Brain microvascular endothelial cell (primary cell): Measurements from ENCODE around the gene DOLPP1.

Experiments used
- DNase-seq: peaks from one replicate; pipeline ENCODE4 v3.0.0-alpha.2; 2020
- H3K27ac ChIP-seq: fragments of 250-450 bp; sonication (Bioruptor Pico); 2 replicates; pipeline ENCODE4 v1.5.1; 2020; ENCODE audit warnings: mild to moderate bottlenecking, moderate library complexity
- H3K27me3 ChIP-seq: fragments of 250-450 bp; sonication (Bioruptor Pico); replicated peaks from 2 replicates; pipeline ENCODE4 v1.5.1; 2020; ENCODE audit warnings: mild to moderate bottlenecking
- H3K36me3 ChIP-seq: fragments of 250-450 bp; sonication (Bioruptor Pico); replicated peaks from 2 replicates; pipeline ENCODE4 v1.5.1; 2020; ENCODE audit warnings: mild to moderate bottlenecking
- H3K4me3 ChIP-seq: 2 replicates; pipeline ENCODE4 v1.5.1; 2011; ENCODE audit warnings: low read depth, mild to moderate bottlenecking, control low read depth, low read length, moderate library complexity
- CTCF ChIP-seq: IDR thresholded peaks from 2 replicates; pipeline ENCODE4 v1.5.1; 2011; ENCODE audit warnings: low read depth, mild to moderate bottlenecking, moderate library complexity, low read length, control low read depth, inconsistent platforms; ENCODE audit errors: missing control alignments
- in situ Hi-C: cut with HindIII; loops from 2 replicates; pipeline ENCODE4 v1.10.0; 2017; ENCODE audit warnings: low sequenced_read_pairs, low pct_ligation_motif_present

The DOLPP1 gene

GRCh38 chr9:129036923-129037766 is 43.8 kb upstream of the DOLPP1 start:
- H3K4me3 ChIP-seq, result peak overlapping the region; percentile 97
- in situ Hi-C loops, result no loop called here
- H3K27ac ChIP-seq, result peak overlapping the region; percentile 16
- peaks cover 16% of the 10 kb centered on the region for H3K36me3 ChIP-seq
- H3K27me3 ChIP-seq, result no peaks in the 10 kb centered on the region
- TF ChIP-seq CTCF, result no peak
- DNase-seq, result no peak

GRCh38 chr9:129037767-129038098 is 43.2 kb upstream of the DOLPP1 start:
- Histone ChIP-seq H3K27me3 (no peaks in the 10 kb centered on the region), H3K36me3 (peaks cover 20% of the 10 kb centered on the region), H3K27ac (no peak overlapping the region), H3K4me3 (peak overlapping the region; percentile 97)
- in situ Hi-C loops, result no loop called here
- DNase-seq, result no peak
- TF ChIP-seq CTCF, result no peak

- no peak for DNase-seq
- no peak for TF ChIP-seq CTCF
- peaks cover 20% of the 10 kb centered on the region for H3K36me3 ChIP-seq
- peak overlapping the region; percentile 3 for H3K4me3 ChIP-seq
- H3K27me3 ChIP-seq, result no peaks in the 10 kb centered on the region
- in situ Hi-C loops, result no loop called here
- no peak overlapping the region for H3K27ac ChIP-seq
Measured at GRCh38 chr9:129038109-129038852, 42.6 kb upstream of the DOLPP1 start.

GRCh38 chr9:129040113-129040643 is 40.7 kb upstream of the DOLPP1 start:
- in situ Hi-C loops, result no loop called here
- Histone ChIP-seq H3K4me3 (no peak overlapping the region), H3K36me3 (peaks cover 26% of the 10 kb centered on the region), H3K27ac (no peak overlapping the region), H3K27me3 (no peaks in the 10 kb centered on the region)
- no peak for DNase-seq
- TF ChIP-seq CTCF, result no peak

- Histone ChIP-seq H3K27ac (no peak overlapping the region), H3K36me3 (peaks cover 29% of the 10 kb centered on the region), H3K27me3 (no peaks in the 10 kb centered on the region), H3K4me3 (no peak overlapping the region)
- no peak for TF ChIP-seq CTCF
- in situ Hi-C loops, result no loop called here
- DNase-seq, result no peak
Measured at GRCh38 chr9:129042016-129042415, 38.9 kb upstream of the DOLPP1 start.
